ENCODE measurements around the gene PFDN6.

GRCh38 chr6:33254591-33254990 lies 34.8 kb upstream of the PFDN6 start:
- TF ChIP-seq, protein P1, sequence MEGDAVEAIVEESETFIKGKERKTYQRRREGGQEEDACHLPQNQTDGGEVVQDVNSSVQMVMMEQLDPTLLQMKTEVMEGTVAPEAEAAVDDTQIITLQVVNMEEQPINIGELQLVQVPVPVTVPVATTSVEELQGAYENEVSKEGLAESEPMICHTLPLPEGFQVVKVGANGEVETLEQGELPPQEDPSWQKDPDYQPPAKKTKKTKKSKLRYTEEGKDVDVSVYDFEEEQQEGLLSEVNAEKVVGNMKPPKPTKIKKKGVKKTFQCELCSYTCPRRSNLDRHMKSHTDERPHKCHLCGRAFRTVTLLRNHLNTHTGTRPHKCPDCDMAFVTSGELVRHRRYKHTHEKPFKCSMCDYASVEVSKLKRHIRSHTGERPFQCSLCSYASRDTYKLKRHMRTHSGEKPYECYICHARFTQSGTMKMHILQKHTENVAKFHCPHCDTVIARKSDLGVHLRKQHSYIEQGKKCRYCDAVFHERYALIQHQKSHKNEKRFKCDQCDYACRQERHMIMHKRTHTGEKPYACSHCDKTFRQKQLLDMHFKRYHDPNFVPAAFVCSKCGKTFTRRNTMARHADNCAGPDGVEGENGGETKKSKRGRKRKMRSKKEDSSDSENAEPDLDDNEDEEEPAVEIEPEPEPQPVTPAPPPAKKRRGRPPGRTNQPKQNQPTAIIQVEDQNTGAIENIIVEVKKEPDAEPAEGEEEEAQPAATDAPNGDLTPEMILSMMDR (IDR thresholded peaks at IDR 0.05; ENCODE audit: insufficient read depth, low read length, poor library complexity, severe bottlenecking), result no peak
- no peak for TF ChIP-seq EZH2phosphoT487 (conservative IDR thresholded peaks at IDR 0.05; ENCODE audit: low read length)
